SK-N-MC (cell line): Measurements from ENCODE around the gene PRR35.

Experiments used
- EZH2 ChIP-seq: fragments of 200-600 bp; sonication (generic); IDR thresholded peaks from one replicate; pipeline ENCODE4 v1.6.1; 2017; ENCODE audit warnings: antibody characterized with exemption
- FOXP2 ChIP-seq: optimal IDR thresholded peaks from 2 replicates; pipeline ENCODE3; 2011; ENCODE audit warnings: mild to moderate bottlenecking, moderate library complexity; ENCODE audit not compliant: insufficient read depth; ENCODE audit errors: extremely low read length, control extremely low read depth
- POLR2AphosphoS5 ChIP-seq: IDR thresholded peaks from 2 replicates; pipeline ENCODE4 v1.6.1; 2012; ENCODE audit warnings: mild to moderate bottlenecking, low read depth, low read length, borderline replicate concordance

DNA sequence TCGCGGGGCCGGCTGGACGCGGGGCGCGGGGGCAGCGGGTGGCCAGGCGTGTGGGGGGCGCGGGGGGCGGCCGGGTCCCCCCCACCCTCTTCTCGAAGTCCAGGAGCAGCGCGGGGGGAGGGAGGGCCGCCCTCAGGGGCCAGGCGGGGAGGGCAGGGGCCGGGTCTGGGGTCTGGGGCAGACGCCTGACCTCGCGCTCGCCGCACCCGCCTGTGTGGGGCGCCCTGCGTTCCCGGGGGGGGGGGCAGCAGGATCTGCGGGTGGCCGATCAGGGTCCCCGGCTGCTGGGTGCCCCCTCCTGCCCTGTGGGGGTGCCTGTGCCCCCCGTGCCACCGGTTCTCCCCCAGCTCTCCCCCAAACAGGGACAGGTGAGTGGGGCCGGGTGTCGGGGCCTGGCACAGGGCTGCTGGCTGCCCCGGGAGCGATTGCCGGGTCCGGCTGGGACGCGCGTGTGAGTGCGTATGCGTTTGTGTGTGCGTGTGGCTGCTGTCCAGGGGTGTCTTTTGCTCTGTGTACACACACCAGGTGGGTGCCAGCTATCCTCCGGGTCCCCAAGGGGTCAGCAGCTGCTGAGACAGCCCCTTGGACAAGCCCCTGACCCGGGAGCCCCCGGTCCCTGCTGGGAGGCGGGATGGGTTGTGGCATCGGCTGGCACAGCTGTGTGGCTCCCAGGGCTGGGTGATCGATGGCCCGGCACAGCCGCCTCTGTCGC, 663 bp downstream of the PRR35 start:
- TF ChIP-seq FOXP2, result no peak
- peak; percentile 66 for TF ChIP-seq EZH2
- no peak for TF ChIP-seq POLR2AphosphoS5
